SK-N-SH treated with all-trans-retinoic acid at 6 μM for 48 hours (cell line): ENCODE results near the gene CDC42.

ENCODE experiments used
- CREB5 ChIP-seq: fragments of 250-450 bp; sonication (Bioruptor Pico); IDR thresholded peaks from 2 replicates; pipeline ENCODE4 v1.5.1; 2020; ENCODE audit warnings: low read depth, mild to moderate bottlenecking, moderate library complexity
- CSRNP3 ChIP-seq: fragments of 250-450 bp; sonication (Bioruptor Pico); IDR thresholded peaks from 2 replicates; pipeline ENCODE4 v1.5.1; 2021; ENCODE audit warnings: mild to moderate bottlenecking, moderate library complexity
- PATZ1 ChIP-seq: fragments of 250-450 bp; sonication (Bioruptor Pico); IDR thresholded peaks from 2 replicates; pipeline ENCODE4 v1.8.0; 2020; ENCODE audit warnings: mild to moderate bottlenecking, moderate library complexity, borderline replicate concordance
- POU6F1 ChIP-seq: fragments of 250-450 bp; sonication (Bioruptor Pico); IDR thresholded peaks from 2 replicates; pipeline ENCODE4 v1.8.0; 2021; ENCODE audit warnings: low read depth, mild to moderate bottlenecking, moderate library complexity, borderline replicate concordance
- PPARA ChIP-seq: fragments of 250-450 bp; sonication (Bioruptor Pico); IDR thresholded peaks from 2 replicates; pipeline ENCODE4 v1.5.0; 2020; ENCODE audit warnings: mild to moderate bottlenecking, borderline replicate concordance
- TCF4 ChIP-seq: fragments of 250-450 bp; sonication (Bioruptor Pico); IDR thresholded peaks from 2 replicates; pipeline ENCODE4 v1.8.0; 2021; ENCODE audit warnings: mild to moderate bottlenecking, moderate library complexity, borderline replicate concordance
- ZFP3 ChIP-seq: fragments of 250-450 bp; sonication (Bioruptor Pico); IDR thresholded peaks from 2 replicates; pipeline ENCODE4 v1.5.0; 2020; ENCODE audit warnings: mild to moderate bottlenecking, moderate library complexity
- ZNF565 ChIP-seq: fragments of 450-650 bp; formaldehyde crosslinking; conservative IDR thresholded peaks from 2 replicates; pipeline ENCODE4 v1.5.0; 2020; ENCODE audit warnings: low read depth, mild to moderate bottlenecking, moderate library complexity
- ZNF8 ChIP-seq: fragments of 450-650 bp; formaldehyde crosslinking; IDR thresholded peaks from 2 replicates; pipeline ENCODE4 v1.5.0; 2020; ENCODE audit warnings: mild to moderate bottlenecking, moderate library complexity

- TF ChIP-seq ZNF565 (no peak), PPARA (no peak), CSRNP3 (CRISPR knock-in tag) (no peak), CREB5 (CRISPR knock-in tag) (no peak), POU6F1 (CRISPR knock-in tag) (no peak), PATZ1 (CRISPR knock-in tag) (no peak), TCF4 (CRISPR knock-in tag) (no peak), ZNF8 (CRISPR knock-in tag) (no peak), ZFP3 (no peak)
Observed at GRCh38 chr1:22100168-22100567, 47.7 kb downstream of the CDC42 start.
